Lung (tissue), 12 donors: ENCODE results near the gene FILIP1L. TPM values are rescaled to one million over a fixed set of nuclear protein-coding genes. Genes with fewer than 3 reads are reported as not detected.

Experiments used
- ATAC-seq: fragments of 200-7000 bp; cut with Tn5 transposase; one replicate; pipeline ENCODE4 v1.9.1; 2020; ENCODE audit warnings: moderate number of reproducible peaks; ENCODE audit not compliant: insufficient read depth, low FRiP score
- DNase-seq, 3 donors: peaks; one replicate each; pipeline ENCODE4 v3.0.0-alpha.2; 2013 to 2017
- H3K27ac ChIP-seq, 2 donors: one replicate each; pipeline ENCODE4 v1.5.1; 2013; ENCODE audit warnings: mild to moderate bottlenecking in 2 of 2, moderate library complexity in 2 of 2, control low read depth in 1 of 2, inconsistent platforms in 1 of 2, low read depth in 1 of 2, low read length in 1 of 2
- H3K27me3 ChIP-seq, 3 donors: one replicate each; pipeline ENCODE4 v1.5.1; 2013; ENCODE audit warnings: low read length in 2 of 3; ENCODE audit not compliant: control insufficient read depth in 3 of 3, insufficient read depth in 3 of 3
- H3K36me3 ChIP-seq, 4 donors: one replicate each; pipeline ENCODE4 v1.5.1; 2013; ENCODE audit warnings: low read length in 4 of 4, mild to moderate bottlenecking in 1 of 4, moderate library complexity in 1 of 4; ENCODE audit not compliant: control insufficient read depth in 4 of 4, insufficient read depth in 4 of 4
- H3K4me1 ChIP-seq, 5 donors: one replicate each; pipeline ENCODE4 v1.5.1; 2013; ENCODE audit warnings: low read length in 5 of 5, mild to moderate bottlenecking in 2 of 5, moderate library complexity in 1 of 5; ENCODE audit not compliant: control insufficient read depth in 5 of 5, insufficient read depth in 5 of 5
- H3K4me3 ChIP-seq: one replicate; pipeline ENCODE4 v1.5.1; 2013; ENCODE audit warnings: mild to moderate bottlenecking, control low read depth, moderate library complexity
- H3K9ac ChIP-seq, 2 donors: one replicate each; pipeline ENCODE4 v1.5.1; 2013; ENCODE audit warnings: low read length in 2 of 2, control low read depth in 1 of 2; ENCODE audit not compliant: insufficient read depth in 1 of 2
- H3K9me3 ChIP-seq, 4 donors: one replicate each; pipeline ENCODE4 v1.5.1; 2013; ENCODE audit warnings: low read length in 3 of 4, mild to moderate bottlenecking in 1 of 4, moderate library complexity in 1 of 4; ENCODE audit not compliant: control insufficient read depth in 4 of 4, insufficient read depth in 3 of 4
- CTCF ChIP-seq: IDR thresholded peaks from 2 replicates; pipeline ENCODE4 v1.5.1; 2012; ENCODE audit warnings: mild to moderate bottlenecking; ENCODE audit errors: control extremely low read depth, extremely low read depth
- WGBS, 2 donors: extraction: QIAGEN DNeasy Blood & Tissue Kit; methylation state at CpG; one replicate each; pipeline ENCODE4 v1.1.7; 2013; 5-methylcytosine and 5-hydroxymethylcytosine counted together
- polyA plus RNA-seq, 2 donors: library from polyadenylated mRNA; stranded (reverse); fragments of 200-250 nt; gene quantifications; one replicate each; pipeline ENCODE4 v1.2.1, GENCODE V29; 2013
- total RNA-seq, 2 donors: library from RNA; depleted of rRNA in 1 of 2; stranded (reverse); fragments of >200 nt in 1 of 2; gene quantifications; one replicate each; pipeline ENCODE4 v1.2.1, GENCODE V29; 2014 to 2021
- donor health status: control.
- donor health status: control.
- donor health status: Bipolar disorder and iron deficiency.
- donor health status: healthy.
- donor health status: DM: yes; HTN: yes; CAD: no.

FILIP1L gene
- total and polyA plus RNA-seq, 4 donors = 8.3 to 27.8 (median 22.5) TPM

- no peaks in the 10 kb centered on the region for H3K36me3 ChIP-seq
- H3K27me3 ChIP-seq = no peaks in the 10 kb centered on the region
- WGBS, 2 donors = 86 to 92% methylated on average over 2 of the region's 2 CpGs
- peaks cover 0 to 6% (median 0%) of the 10 kb centered on the region in 5 donors for H3K4me1 ChIP-seq
- no peak for ATAC-seq
- H3K9ac ChIP-seq = no peak overlapping the region
- H3K4me3 ChIP-seq = no peak overlapping the region
- no peaks in the 10 kb centered on the region for H3K9me3 ChIP-seq
- H3K27ac ChIP-seq = no peak overlapping the region
- no peak for TF ChIP-seq CTCF
- no peak for DNase-seq
Observed at GRCh38 chr3:100127792-100128191, 13.5 kb upstream of the FILIP1L start.

GRCh38 chr3:100125161-100125938 lies 11.0 kb upstream of the FILIP1L start:
- no peak overlapping the region for H3K4me3 ChIP-seq
- H3K27me3 ChIP-seq = no peaks in the 10 kb centered on the region
- 76 to 88% methylated on average over 5 of the region's 5 CpGs for WGBS, 2 donors
- no peaks in the 10 kb centered on the region for H3K9me3 ChIP-seq
- ATAC-seq (no peak), DNase-seq (peak in 1 of 3 donors; percentile 24)
- no peak for TF ChIP-seq CTCF
- H3K4me1 ChIP-seq = peaks cover 0 to 7% (median 0%) of the 10 kb centered on the region in 5 donors
- no peak overlapping the region for H3K9ac ChIP-seq
- H3K36me3 ChIP-seq = no peaks in the 10 kb centered on the region
- no peak overlapping the region for H3K27ac ChIP-seq

DNA sequence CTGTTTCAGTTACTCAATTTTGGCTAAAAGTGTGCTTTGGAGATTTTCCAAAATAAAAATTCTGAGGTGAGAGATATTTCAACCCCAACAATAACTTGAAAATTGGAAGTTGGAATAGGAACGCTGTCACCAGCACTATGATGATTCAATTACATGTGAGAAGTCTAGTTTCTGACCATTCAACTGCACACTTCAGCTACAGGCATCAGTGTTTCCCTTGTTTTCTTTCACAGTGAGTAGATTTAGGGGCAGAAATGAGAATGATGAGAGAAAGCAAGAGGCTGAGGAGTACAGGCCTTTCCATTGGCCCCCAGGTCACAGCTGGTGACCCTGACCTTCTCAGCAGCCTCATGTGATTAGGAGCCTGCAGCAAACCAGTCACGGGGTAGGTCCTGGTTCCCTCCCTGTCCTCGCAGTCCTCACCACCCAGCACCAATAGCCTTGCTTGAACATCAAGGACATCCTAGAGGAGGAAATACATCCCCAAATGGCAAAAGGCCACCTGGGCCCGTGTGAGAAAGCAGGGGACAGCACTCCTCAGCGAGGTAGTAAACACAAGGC lies 10.0 kb upstream of the FILIP1L start:
- no peaks in the 10 kb centered on the region for H3K36me3 ChIP-seq
- H3K9me3 ChIP-seq = no peaks in the 10 kb centered on the region
- no peaks in the 10 kb centered on the region for H3K27me3 ChIP-seq
- H3K4me1 ChIP-seq = peaks cover 0 to 12% (median 0%) of the 10 kb centered on the region in 5 donors
- 84 to 96% methylated on average over 5 of the region's 5 CpGs for WGBS, 2 donors
- no peak for ATAC-seq
- H3K27ac ChIP-seq = no peak overlapping the region
- H3K9ac ChIP-seq = no peak overlapping the region
- no peak for DNase-seq
- no peak overlapping the region for H3K4me3 ChIP-seq
- no peak for TF ChIP-seq CTCF
